ENCODE measurements around the gene HMGN2. TPM values are rescaled to one million over a fixed set of nuclear protein-coding genes. Genes with fewer than 3 reads are reported as not detected.

HMGN2 gene
- total RNA-seq, 6 experiments from 2014 or later = 440 to 699 (median 668) TPM

DNA sequence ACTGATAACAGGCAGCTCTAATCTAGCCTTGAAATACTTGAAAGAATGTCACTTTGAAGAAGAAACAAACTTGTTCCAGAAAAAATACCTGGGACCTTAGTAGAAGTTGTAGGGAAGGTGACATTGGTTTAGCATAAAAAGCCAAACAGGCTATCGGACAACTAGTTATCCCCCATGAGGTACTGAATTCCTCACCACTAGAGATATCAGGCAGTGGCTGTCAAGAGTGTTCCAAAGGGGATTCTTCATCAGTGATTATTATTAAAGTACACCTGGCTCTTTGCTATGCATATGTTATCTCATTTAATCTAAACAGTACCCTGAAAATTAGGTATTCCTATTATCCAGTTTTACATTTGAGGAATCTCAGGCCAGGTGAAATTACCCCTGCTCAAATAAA, 13.1 kb upstream of the HMGN2 start:
- TF ChIP-seq, protein P1, sequence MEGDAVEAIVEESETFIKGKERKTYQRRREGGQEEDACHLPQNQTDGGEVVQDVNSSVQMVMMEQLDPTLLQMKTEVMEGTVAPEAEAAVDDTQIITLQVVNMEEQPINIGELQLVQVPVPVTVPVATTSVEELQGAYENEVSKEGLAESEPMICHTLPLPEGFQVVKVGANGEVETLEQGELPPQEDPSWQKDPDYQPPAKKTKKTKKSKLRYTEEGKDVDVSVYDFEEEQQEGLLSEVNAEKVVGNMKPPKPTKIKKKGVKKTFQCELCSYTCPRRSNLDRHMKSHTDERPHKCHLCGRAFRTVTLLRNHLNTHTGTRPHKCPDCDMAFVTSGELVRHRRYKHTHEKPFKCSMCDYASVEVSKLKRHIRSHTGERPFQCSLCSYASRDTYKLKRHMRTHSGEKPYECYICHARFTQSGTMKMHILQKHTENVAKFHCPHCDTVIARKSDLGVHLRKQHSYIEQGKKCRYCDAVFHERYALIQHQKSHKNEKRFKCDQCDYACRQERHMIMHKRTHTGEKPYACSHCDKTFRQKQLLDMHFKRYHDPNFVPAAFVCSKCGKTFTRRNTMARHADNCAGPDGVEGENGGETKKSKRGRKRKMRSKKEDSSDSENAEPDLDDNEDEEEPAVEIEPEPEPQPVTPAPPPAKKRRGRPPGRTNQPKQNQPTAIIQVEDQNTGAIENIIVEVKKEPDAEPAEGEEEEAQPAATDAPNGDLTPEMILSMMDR (IDR thresholded peaks at IDR 0.05) = no peak
- H3K36me3 Mint-ChIP-seq (ENCODE audit: low read depth) = peaks cover 15% of the 10 kb centered on the region; the same call in 1 of the 2 replicates
- H3K4me1 Mint-ChIP-seq (ENCODE audit: low read depth) = no peaks in the 10 kb centered on the region
- no peaks in the 10 kb centered on the region; the same call in 1 of the 2 replicates for H3K27me3 Mint-ChIP-seq (ENCODE audit: insufficient read depth)
- H3K4me3 Mint-ChIP-seq = no peak overlapping the region
- no peaks in the 10 kb centered on the region for H3K9me3 Mint-ChIP-seq
- no peak overlapping the region for H3K27ac Mint-ChIP-seq
- no peak for DNase-seq

- Mint-ChIP-seq H3K9me3 (no peaks in the 10 kb centered on the region), H3K27ac (no peak overlapping the region), H3K36me3 (ENCODE audit: low read depth) (peaks cover 15% of the 10 kb centered on the region; the same call in 1 of the 2 replicates), H3K4me3 (no peak overlapping the region), H3K27me3 (ENCODE audit: insufficient read depth) (no peaks in the 10 kb centered on the region; the same call in 1 of the 2 replicates), H3K4me1 (ENCODE audit: low read depth) (no peaks in the 10 kb centered on the region)
- no peak for DNase-seq
- TF ChIP-seq, protein P1 (IDR thresholded peaks at IDR 0.05) = no peak
Observed at GRCh38 chr1:26459573-26460031, 12.6 kb upstream of the HMGN2 start.

- Mint-ChIP-seq H3K36me3 (ENCODE audit: low read depth) (peaks cover 27% of the 10 kb centered on the region), H3K4me3 (no peak overlapping the region), H3K27ac (no peak overlapping the region), H3K9me3 (no peaks in the 10 kb centered on the region), H3K4me1 (ENCODE audit: low read depth) (peaks cover 25% of the 10 kb centered on the region), H3K27me3 (ENCODE audit: insufficient read depth) (peaks cover 4% of the 10 kb centered on the region; the same call in 1 of the 2 replicates)
- DNase-seq = no peak
- TF ChIP-seq, protein P1 (IDR thresholded peaks at IDR 0.05) = no peak
Observed at GRCh38 chr1:26468911-26469310, 3.3 kb upstream of the HMGN2 start.

- H3K9me3 Mint-ChIP-seq = no peaks in the 10 kb centered on the region
- H3K36me3 Mint-ChIP-seq (ENCODE audit: low read depth) = peaks cover 33% of the 10 kb centered on the region
- H3K4me1 Mint-ChIP-seq (ENCODE audit: low read depth) = peaks cover 31% of the 10 kb centered on the region
- DNase-seq = no peak
- no peak overlapping the region for H3K4me3 Mint-ChIP-seq
- H3K27ac Mint-ChIP-seq = no peak overlapping the region
- TF ChIP-seq, protein P1 (IDR thresholded peaks at IDR 0.05) = no peak
- H3K27me3 Mint-ChIP-seq (ENCODE audit: insufficient read depth) = peaks cover 4% of the 10 kb centered on the region; the same call in 1 of the 2 replicates
Observed at GRCh38 chr1:26469558-26469957, 2.7 kb upstream of the HMGN2 start.

- TF ChIP-seq, protein P1 (IDR thresholded peaks at IDR 0.05) = no peak
- Mint-ChIP-seq H3K27me3 (ENCODE audit: insufficient read depth) (peaks cover 4% of the 10 kb centered on the region; the same call in 1 of the 2 replicates), H3K4me3 (peak overlapping the region; percentile 89), H3K9me3 (no peaks in the 10 kb centered on the region), H3K4me1 (ENCODE audit: low read depth) (peaks cover 41% of the 10 kb centered on the region), H3K36me3 (ENCODE audit: low read depth) (peaks cover 41% of the 10 kb centered on the region), H3K27ac (no peak overlapping the region)
- no peak for DNase-seq
Observed at GRCh38 chr1:26470878-26471497, 1.3 kb upstream of the HMGN2 start.

Measured in HFFc6 (cell line).